HG03103 (cell line): ENCODE data around the gene KCNQ4.

Source experiments
- ATAC-seq: cut with Tn5 transposase; IDR thresholded peaks from one replicate; pipeline ENCODE4 v1.9.1; 2021; ENCODE audit warnings: low read depth; ENCODE audit not compliant: unreplicated experiment

KCNQ4 gene

GRCh38 chr1:40838045-40838979 is 54.7 kb downstream of the KCNQ4 start:
- ATAC-seq: no peak

- ATAC-seq: no peak
Measured at GRCh38 chr1:40838980-40839942, 55.7 kb downstream of the KCNQ4 start.

- no peak for ATAC-seq
Measured at GRCh38 chr1:40839943-40840335, 56.4 kb downstream of the KCNQ4 start.

- ATAC-seq: no peak
Measured at GRCh38 chr1:40840526-40841323, 57.1 kb downstream of the KCNQ4 start.

GRCh38 chr1:40841602-40842001 is 58.0 kb downstream of the KCNQ4 start:
- no peak for ATAC-seq

- ATAC-seq: no peak
Measured at GRCh38 chr1:40842207-40842606, 58.6 kb downstream of the KCNQ4 start.

GRCh38 chr1:40842691-40843090 is 59.1 kb downstream of the KCNQ4 start:
- ATAC-seq: no peak

- no peak for ATAC-seq
Measured at GRCh38 chr1:40844079-40844478, 60.5 kb downstream of the KCNQ4 start.

- no peak for ATAC-seq
Measured at GRCh38 chr1:40844887-40845878, 61.6 kb downstream of the KCNQ4 start.

- ATAC-seq: no peak
Measured at GRCh38 chr1:40845895-40846294, 62.3 kb downstream of the KCNQ4 start.

- ATAC-seq: no peak
Measured at GRCh38 chr1:40847023-40847745, 63.6 kb downstream of the KCNQ4 start.

- ATAC-seq: no peak
Measured at GRCh38 chr1:40848530-40849189, 65.1 kb downstream of the KCNQ4 start.

GRCh38 chr1:40849801-40850592 is 66.4 kb downstream of the KCNQ4 start:
- ATAC-seq: no peak

- ATAC-seq: no peak
Measured at GRCh38 chr1:40851643-40852042, 68.1 kb downstream of the KCNQ4 start.

- ATAC-seq: no peak
Measured at GRCh38 chr1:40853113-40853884, 69.7 kb downstream of the KCNQ4 start.

- no peak for ATAC-seq
Measured at GRCh38 chr1:40853885-40854170, 70.2 kb downstream of the KCNQ4 start.

GRCh38 chr1:40855513-40855912 is 71.9 kb downstream of the KCNQ4 start:
- ATAC-seq: no peak
